NCI-H82 treated with DMSO at 0.1 percent for 48 hours (cell line): ENCODE measurements around the gene PRKCG.
"Not testable (repeated sequence)": the region's sequence is repeated elsewhere in the genome, so short reads cannot be mapped to it uniquely, and the experiment has no call there.

ENCODE experiments used
- DNase-seq: peaks from one replicate; lab custom pipeline; 2025; ENCODE audit not compliant: unreplicated experiment; lab: John Stamatoyannopoulos, UW

PRKCG gene

GRCh38 chr19:53942001-53942786 lies 60.2 kb downstream of the PRKCG start:
- DNase-seq = no peak

- DNase-seq = no peak
These were observed 62.4 kb downstream of the PRKCG start for GRCh38 chr19:53944416-53944815.

GRCh38 chr19:53944933-53945332 lies 62.9 kb downstream of the PRKCG start:
- DNase-seq = no peak

- no peak for DNase-seq
These were observed 63.4 kb downstream of the PRKCG start for GRCh38 chr19:53945441-53945840.

- no peak for DNase-seq
These were observed 64.0 kb downstream of the PRKCG start for GRCh38 chr19:53945998-53946397.

- DNase-seq = no peak
These were observed 65.6 kb downstream of the PRKCG start for GRCh38 chr19:53947624-53948023.

- DNase-seq = not testable (repeated sequence)
These were observed 66.6 kb downstream of the PRKCG start for GRCh38 chr19:53948611-53949010.

- no peak for DNase-seq
These were observed 69.4 kb downstream of the PRKCG start for GRCh38 chr19:53951436-53951835.

- no peak for DNase-seq
These were observed 70.0 kb downstream of the PRKCG start for GRCh38 chr19:53951947-53952346.

GRCh38 chr19:53953383-53953782 lies 71.4 kb downstream of the PRKCG start:
- DNase-seq = no peak
